OCI-LY1 (cell line): ENCODE measurements around the gene HBM.
"Not testable (repeated sequence)": the region's sequence is repeated elsewhere in the genome, so short reads cannot be mapped to it uniquely, and the experiment has no call there.

Experiments used
- EZH2 ChIP-seq: fragments of 200-600 bp; sonication (generic), shearing (Covaris generic); IDR thresholded peaks from 2 replicates; pipeline ENCODE4 v1.8.0; 2017; ENCODE audit warnings: borderline replicate concordance, mixed run types, mild to moderate bottlenecking, antibody characterized with exemption, low read length, moderate library complexity, mixed read lengths
- TF ChIP-seq, protein P1 (sequence below): fragments of 200-600 bp; sonication (generic), shearing (Covaris generic); IDR thresholded peaks from 2 replicates; pipeline ENCODE4 v1.5.1; 2017; ENCODE audit warnings: mild to moderate bottlenecking, antibody characterized with exemption, low read length, moderate library complexity, mixed read lengths

DNA sequence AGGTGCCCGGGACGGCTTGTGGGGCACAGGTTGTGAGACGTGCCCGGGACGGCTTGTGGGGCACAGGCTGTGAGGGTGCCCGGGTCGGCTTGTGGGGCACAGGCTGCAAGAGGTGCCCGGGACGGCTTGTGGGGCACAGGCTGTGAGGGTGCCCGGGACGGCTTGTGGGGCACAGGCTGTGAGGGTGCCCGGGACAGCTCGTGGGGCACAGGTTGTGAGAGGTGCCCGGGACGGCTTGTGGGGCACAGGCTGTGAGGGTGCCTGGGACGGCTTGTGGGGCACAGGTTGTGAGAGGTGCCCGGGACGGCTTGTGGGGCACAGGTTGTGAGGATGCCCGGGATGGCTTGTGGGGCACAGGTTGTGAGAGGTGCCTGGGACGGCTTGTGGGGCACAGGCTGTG is 5.5 kb upstream of the HBM start:
- TF ChIP-seq, protein P1, sequence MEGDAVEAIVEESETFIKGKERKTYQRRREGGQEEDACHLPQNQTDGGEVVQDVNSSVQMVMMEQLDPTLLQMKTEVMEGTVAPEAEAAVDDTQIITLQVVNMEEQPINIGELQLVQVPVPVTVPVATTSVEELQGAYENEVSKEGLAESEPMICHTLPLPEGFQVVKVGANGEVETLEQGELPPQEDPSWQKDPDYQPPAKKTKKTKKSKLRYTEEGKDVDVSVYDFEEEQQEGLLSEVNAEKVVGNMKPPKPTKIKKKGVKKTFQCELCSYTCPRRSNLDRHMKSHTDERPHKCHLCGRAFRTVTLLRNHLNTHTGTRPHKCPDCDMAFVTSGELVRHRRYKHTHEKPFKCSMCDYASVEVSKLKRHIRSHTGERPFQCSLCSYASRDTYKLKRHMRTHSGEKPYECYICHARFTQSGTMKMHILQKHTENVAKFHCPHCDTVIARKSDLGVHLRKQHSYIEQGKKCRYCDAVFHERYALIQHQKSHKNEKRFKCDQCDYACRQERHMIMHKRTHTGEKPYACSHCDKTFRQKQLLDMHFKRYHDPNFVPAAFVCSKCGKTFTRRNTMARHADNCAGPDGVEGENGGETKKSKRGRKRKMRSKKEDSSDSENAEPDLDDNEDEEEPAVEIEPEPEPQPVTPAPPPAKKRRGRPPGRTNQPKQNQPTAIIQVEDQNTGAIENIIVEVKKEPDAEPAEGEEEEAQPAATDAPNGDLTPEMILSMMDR: not testable (repeated sequence)
- not testable (repeated sequence) for TF ChIP-seq EZH2
